GM19467 (cell line): ENCODE data around the gene UBTD2.
"Not testable (repeated sequence)": the region's sequence is repeated elsewhere in the genome, so short reads cannot be mapped to it uniquely, and the experiment has no call there.

Experiments used
- ATAC-seq: cut with Tn5 transposase; IDR thresholded peaks from one replicate; pipeline ENCODE4 v1.9.1; 2021; ENCODE audit warnings: mild to moderate bottlenecking, moderate library complexity; ENCODE audit not compliant: unreplicated experiment

Gene UBTD2

GRCh38 chr5:172283020-172283861, at the start of gene UBTD2:
TSS of gene UBTD2 (minus strand) at chr5:172283764. CDS start at chr5:172283665, 99 bp downstream.
- ATAC-seq = peak; percentile 89

- ATAC-seq = not testable (repeated sequence)
Measured at GRCh38 chr5:172326901-172327300, 43.3 kb upstream of the UBTD2 start.

GRCh38 chr5:172325452-172325851, 41.9 kb upstream of the UBTD2 start:
- ATAC-seq = no peak

- ATAC-seq = peak; percentile 70
Measured at GRCh38 chr5:172322028-172322965, 38.7 kb upstream of the UBTD2 start.

- ATAC-seq = no peak
Measured at GRCh38 chr5:172321593-172321992, 38.0 kb upstream of the UBTD2 start.

- ATAC-seq = no peak
Measured at GRCh38 chr5:172319708-172320441, 36.3 kb upstream of the UBTD2 start.

- ATAC-seq = no peak
Measured at GRCh38 chr5:172315587-172316493, 32.3 kb upstream of the UBTD2 start.

GRCh38 chr5:172313915-172314314, 30.4 kb upstream of the UBTD2 start:
- ATAC-seq = no peak

GRCh38 chr5:172312286-172312685, 28.7 kb upstream of the UBTD2 start:
- no peak for ATAC-seq

GRCh38 chr5:172311605-172312004, 28.0 kb upstream of the UBTD2 start:
- ATAC-seq = no peak

- ATAC-seq = no peak
Measured at GRCh38 chr5:172311026-172311425, 27.5 kb upstream of the UBTD2 start.

GRCh38 chr5:172305380-172305779, 21.8 kb upstream of the UBTD2 start:
- ATAC-seq = no peak

GRCh38 chr5:172303572-172304335, 20.2 kb upstream of the UBTD2 start:
- no peak for ATAC-seq

GRCh38 chr5:172303162-172303561, 19.6 kb upstream of the UBTD2 start:
- ATAC-seq = no peak

- ATAC-seq = no peak
Measured at GRCh38 chr5:172302047-172302710, 18.6 kb upstream of the UBTD2 start.

GRCh38 chr5:172299916-172300439, 16.4 kb upstream of the UBTD2 start:
- no peak for ATAC-seq

GRCh38 chr5:172294831-172295230, 11.3 kb upstream of the UBTD2 start:
- ATAC-seq = no peak

- ATAC-seq = no peak
Measured at GRCh38 chr5:172293745-172294342, 10.3 kb upstream of the UBTD2 start.
